ENCODE results near the gene IKZF2.

IKZF2 gene

DNA sequence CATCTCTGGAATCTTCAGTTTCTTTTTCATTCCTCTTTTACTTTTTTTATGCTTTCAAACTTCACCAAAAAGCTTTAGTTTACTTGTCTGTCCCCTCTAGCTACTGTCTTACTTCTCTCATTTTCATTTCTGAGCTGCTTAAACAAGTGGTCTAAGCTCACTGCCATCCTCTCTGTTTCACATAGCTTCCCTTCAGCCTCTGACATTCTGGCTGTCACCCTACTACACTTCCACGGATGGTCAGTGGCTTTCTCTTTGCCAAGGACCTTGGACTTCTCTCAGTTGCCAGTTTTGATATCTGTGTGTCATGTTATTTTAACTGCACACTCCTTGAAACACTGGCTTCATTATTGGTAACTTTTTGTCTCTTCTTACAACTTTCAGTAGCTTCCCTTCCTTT is 176.1 kb downstream of the IKZF2 start:
- H4K20me1 ChIP-seq (ENCODE audit: insufficient read depth, low read length, poor library complexity, severe bottlenecking), result no peaks in the 10 kb centered on the region
- H3K9me2 ChIP-seq (replicated peaks; ENCODE audit: low read depth, low read length), result no peaks in the 10 kb centered on the region
- no peaks in the 10 kb centered on the region for H3K27me3 ChIP-seq (ENCODE audit: insufficient read depth, low read length, poor library complexity, severe bottlenecking)
- no peaks in the 10 kb centered on the region for H3K79me2 ChIP-seq (ENCODE audit: insufficient read depth, low read length)
- H3K4me1 ChIP-seq (ENCODE audit: insufficient read depth, low read length, poor library complexity, severe bottlenecking), result peaks cover 65% of the 10 kb centered on the region
- H3K4me3 ChIP-seq (ENCODE audit: low read length, poor library complexity, severe bottlenecking), result no peak overlapping the region
- H3F3A ChIP-seq (ENCODE audit: low read depth), result peaks cover 4% of the 10 kb centered on the region
- H3K4me2 ChIP-seq (ENCODE audit: low read depth, low read length, poor library complexity, severe bottlenecking), result no peak overlapping the region
- H3K9me3 ChIP-seq (ENCODE audit: insufficient read depth, low read depth, low read length), result no peaks in the 10 kb centered on the region
- H2AFZ ChIP-seq (ENCODE audit: low read length), result no peak overlapping the region
- peak overlapping the region; percentile 21 for H3K9ac ChIP-seq (ENCODE audit: low read depth, low read length, poor library complexity, severe bottlenecking)
- no peak for TF ChIP-seq EZH2phosphoT487 (IDR thresholded peaks at IDR 0.05; ENCODE audit: borderline replicate concordance)
- TF ChIP-seq, protein P1, sequence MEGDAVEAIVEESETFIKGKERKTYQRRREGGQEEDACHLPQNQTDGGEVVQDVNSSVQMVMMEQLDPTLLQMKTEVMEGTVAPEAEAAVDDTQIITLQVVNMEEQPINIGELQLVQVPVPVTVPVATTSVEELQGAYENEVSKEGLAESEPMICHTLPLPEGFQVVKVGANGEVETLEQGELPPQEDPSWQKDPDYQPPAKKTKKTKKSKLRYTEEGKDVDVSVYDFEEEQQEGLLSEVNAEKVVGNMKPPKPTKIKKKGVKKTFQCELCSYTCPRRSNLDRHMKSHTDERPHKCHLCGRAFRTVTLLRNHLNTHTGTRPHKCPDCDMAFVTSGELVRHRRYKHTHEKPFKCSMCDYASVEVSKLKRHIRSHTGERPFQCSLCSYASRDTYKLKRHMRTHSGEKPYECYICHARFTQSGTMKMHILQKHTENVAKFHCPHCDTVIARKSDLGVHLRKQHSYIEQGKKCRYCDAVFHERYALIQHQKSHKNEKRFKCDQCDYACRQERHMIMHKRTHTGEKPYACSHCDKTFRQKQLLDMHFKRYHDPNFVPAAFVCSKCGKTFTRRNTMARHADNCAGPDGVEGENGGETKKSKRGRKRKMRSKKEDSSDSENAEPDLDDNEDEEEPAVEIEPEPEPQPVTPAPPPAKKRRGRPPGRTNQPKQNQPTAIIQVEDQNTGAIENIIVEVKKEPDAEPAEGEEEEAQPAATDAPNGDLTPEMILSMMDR (conservative IDR thresholded peaks at IDR 0.05; ENCODE audit: low read length), result no peak
- peaks cover 18% of the 10 kb centered on the region; the same call in 1 of the 2 replicates for H3K36me3 ChIP-seq (ENCODE audit: insufficient read depth, low read length)

DNA sequence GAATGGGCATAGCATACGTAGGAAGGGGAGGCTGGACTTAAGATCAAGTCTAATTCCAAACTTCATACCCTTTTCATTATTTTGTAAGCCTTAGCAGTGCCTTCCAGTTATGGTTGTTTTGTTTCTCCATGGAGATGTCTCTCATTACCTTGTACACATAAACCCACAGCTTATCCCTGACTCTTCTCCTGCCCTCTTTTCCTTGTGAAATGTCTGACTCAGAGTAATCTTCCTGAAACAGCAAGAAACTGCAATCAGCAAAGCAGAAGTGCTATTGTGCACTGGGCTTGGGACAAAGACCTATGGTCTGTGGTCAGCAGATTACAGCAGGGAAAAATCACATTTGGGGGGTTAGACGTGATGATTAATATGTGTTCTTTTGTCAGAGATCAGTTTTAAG is 176.7 kb downstream of the IKZF2 start:
- no peaks in the 10 kb centered on the region for H3K9me3 ChIP-seq (ENCODE audit: insufficient read depth, low read depth, low read length)
- H3K9ac ChIP-seq (ENCODE audit: low read depth, low read length, poor library complexity, severe bottlenecking), result peak overlapping the region; percentile 21
- no peaks in the 10 kb centered on the region for H4K20me1 ChIP-seq (ENCODE audit: insufficient read depth, low read length, poor library complexity, severe bottlenecking)
- H2AFZ ChIP-seq (ENCODE audit: low read length), result no peak overlapping the region
- H3K4me1 ChIP-seq (ENCODE audit: insufficient read depth, low read length, poor library complexity, severe bottlenecking), result peaks cover 64% of the 10 kb centered on the region
- no peak overlapping the region for H3K4me2 ChIP-seq (ENCODE audit: low read depth, low read length, poor library complexity, severe bottlenecking)
- no peaks in the 10 kb centered on the region for H3K79me2 ChIP-seq (ENCODE audit: insufficient read depth, low read length)
- no peaks in the 10 kb centered on the region for H3K27me3 ChIP-seq (ENCODE audit: insufficient read depth, low read length, poor library complexity, severe bottlenecking)
- peaks cover 18% of the 10 kb centered on the region; the same call in 1 of the 2 replicates for H3K36me3 ChIP-seq (ENCODE audit: insufficient read depth, low read length)
- H3K9me2 ChIP-seq (replicated peaks; ENCODE audit: low read depth, low read length), result no peaks in the 10 kb centered on the region
- no peak for TF ChIP-seq EZH2phosphoT487 (IDR thresholded peaks at IDR 0.05; ENCODE audit: borderline replicate concordance)
- TF ChIP-seq, protein P1 (conservative IDR thresholded peaks at IDR 0.05; ENCODE audit: low read length), result no peak
- H3K4me3 ChIP-seq (ENCODE audit: low read length, poor library complexity, severe bottlenecking), result no peak overlapping the region
- H3F3A ChIP-seq (ENCODE audit: low read depth), result no peaks in the 10 kb centered on the region

DNA sequence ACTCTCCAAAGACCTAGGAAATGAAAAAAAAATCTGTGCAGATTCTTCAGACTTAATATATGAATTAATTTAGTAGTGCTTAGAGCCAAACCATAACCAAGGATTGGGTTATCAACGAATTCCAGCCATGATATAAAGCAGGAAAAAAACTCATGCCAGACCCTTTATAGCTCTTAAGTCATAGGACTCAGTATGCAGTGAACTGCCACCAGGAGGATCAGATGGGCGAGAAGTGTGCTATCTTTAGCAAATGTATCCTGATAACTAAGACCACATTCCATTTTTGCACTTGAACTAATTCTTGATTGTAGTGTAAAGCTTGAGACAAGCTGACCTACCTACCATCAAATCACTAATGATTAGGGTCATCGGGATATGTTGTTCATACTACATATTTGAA is 178.1 kb downstream of the IKZF2 start:
- no peak for TF ChIP-seq EZH2phosphoT487 (IDR thresholded peaks at IDR 0.05; ENCODE audit: borderline replicate concordance)
- TF ChIP-seq, protein P1 (conservative IDR thresholded peaks at IDR 0.05; ENCODE audit: low read length), result peak; percentile 19; the same call in 1 of the 2 replicates
- Histone ChIP-seq H3K9me3 (ENCODE audit: insufficient read depth, low read depth, low read length) (no peaks in the 10 kb centered on the region), H3K36me3 (ENCODE audit: insufficient read depth, low read length) (peaks cover 18% of the 10 kb centered on the region; the same call in 1 of the 2 replicates), H2AFZ (ENCODE audit: low read length) (no peak overlapping the region), H3F3A (ENCODE audit: low read depth) (no peaks in the 10 kb centered on the region), H4K20me1 (ENCODE audit: insufficient read depth, low read length, poor library complexity, severe bottlenecking) (no peaks in the 10 kb centered on the region), H3K4me2 (ENCODE audit: low read depth, low read length, poor library complexity, severe bottlenecking) (no peak overlapping the region), H3K79me2 (ENCODE audit: insufficient read depth, low read length) (no peaks in the 10 kb centered on the region), H3K9me2 (replicated peaks; ENCODE audit: low read depth, low read length) (no peaks in the 10 kb centered on the region), H3K4me3 (ENCODE audit: low read length, poor library complexity, severe bottlenecking) (no peak overlapping the region), H3K27me3 (ENCODE audit: insufficient read depth, low read length, poor library complexity, severe bottlenecking) (no peaks in the 10 kb centered on the region), H3K4me1 (ENCODE audit: insufficient read depth, low read length, poor library complexity, severe bottlenecking) (peaks cover 64% of the 10 kb centered on the region), H3K9ac (ENCODE audit: low read depth, low read length, poor library complexity, severe bottlenecking) (no peak overlapping the region)
